Body of pancreas (tissue), 4 donors: Measurements from ENCODE around the gene TMEM72. TPM values are rescaled to one million over a fixed set of nuclear protein-coding genes. Genes with fewer than 3 reads are reported as not detected.

Experiments
- ATAC-seq: fragments of 150-250 bp; one replicate; pipeline ENCODE4 v1.9.1; 2016
- DNase-seq, 4 donors: peaks; one replicate each; pipeline ENCODE4 v3.0.0-alpha.2; 2019
- H3K27ac ChIP-seq, 4 donors: fragments of 200-600 bp; sonication (generic); 1 replicate in 3 of 4; 2 replicates in 1 of 4; pipeline versions ENCODE4 v1.5.1 to v1.6.1; 2016 to 2019; ENCODE audit warnings: mild to moderate bottlenecking in 1 of 4, mixed read lengths in 1 of 4, moderate library complexity in 1 of 4
- H3K27me3 ChIP-seq, 2 donors: fragments of 200-600 bp; sonication (generic); one replicate each; pipeline ENCODE4 v1.6.0; 2016; ENCODE audit warnings: mild to moderate bottlenecking in 1 of 2
- H3K36me3 ChIP-seq, 2 donors: fragments of 200-600 bp; sonication (generic); replicated peaks in 1 of 2; 2 replicates each; pipeline ENCODE4 v1.5.1; 2016; ENCODE audit warnings: low read depth in 2 of 2; ENCODE audit not compliant: insufficient read depth in 1 of 2
- H3K4me1 ChIP-seq: fragments of 200-600 bp; sonication (generic); one replicate; pipeline ENCODE4 v1.6.0; 2016
- H3K4me3 ChIP-seq, 2 donors: fragments of 200-600 bp; sonication (generic); 1 replicate in 1 of 2; 2 replicates in 1 of 2; pipeline ENCODE4 v1.5.1; 2016 to 2019
- H3K9me3 ChIP-seq, 3 donors: fragments of 200-600 bp; sonication (generic); 1 replicate in 2 of 3; 2 replicates in 1 of 3; pipeline ENCODE4 v1.5.1; 2016
- CTCF ChIP-seq, 7 experiments: fragments of 450-650 bp in 4 of 7; fragments of 200-600 bp in 3 of 7; sonication (generic) in 3 of 7; IDR thresholded peaks; one replicate each; pipeline ENCODE4 v1.5.1; 2016 to 2019; ENCODE audit warnings: antibody characterized with exemption in 7 of 7
- POLR2A ChIP-seq, 3 donors: fragments of 450-650 bp; IDR thresholded peaks; one replicate each; pipeline ENCODE4 v1.6.1; 2016; ENCODE audit warnings: antibody characterized with exemption in 3 of 3, mild to moderate bottlenecking in 2 of 3
- WGBS, 2 donors: methylation state at CpG; one replicate each; pipeline ENCODE4 v1.1.5; 2017; 5-methylcytosine and 5-hydroxymethylcytosine counted together
- intact Hi-C: fragments of 100-400 bp; cut with DNase I; formaldehyde crosslinking; loops from one replicate; pipeline ENCODE4 v1.15.1; 2023
- total RNA-seq, 2 donors: library from RNA; depleted of rRNA; stranded (reverse); fragments of >200 nt; gene quantifications; one replicate each; pipeline ENCODE4 v1.1.0, GENCODE V29; 2016

The TMEM72 gene
- total RNA-seq, 2 donors from 2014 or later = 4.7 to 10.2 TPM

- WGBS, 2 donors = 13 to 16% methylated on average over 6 to 25 of the region's 25 CpGs
- Histone ChIP-seq H3K4me3 (peak overlapping the region; percentile 71 to 74), H3K36me3 (no peaks in the 10 kb centered on the region), H3K27ac (peak overlapping the region; percentile 84 to 95 (median 91)), H3K27me3 (no peaks in the 10 kb centered on the region), H3K9me3 (no peaks in the 10 kb centered on the region), H3K4me1 (peaks cover 87% of the 10 kb centered on the region)
- ATAC-seq (no peak), DNase-seq (peak in 3 of 4 donors; percentile 59 to 67 (median 59))
- no peak for TF ChIP-seq POLR2A (IDR thresholded peaks at IDR 0.05)
- TF ChIP-seq CTCF (IDR thresholded peaks at IDR 0.05) = peak in 2 of 7 experiments; percentile 15 to 20
- intact Hi-C loops = no loop called here
Measured at GRCh38 chr10:44977287-44978212, 66.4 kb downstream of the TMEM72 start.

- ATAC-seq = no peak
- H3K4me1 ChIP-seq = peaks cover 83% of the 10 kb centered on the region
- peak overlapping the region; percentile 84 to 95 (median 91) for H3K27ac ChIP-seq
- H3K9me3 ChIP-seq = no peaks in the 10 kb centered on the region
- H3K27me3 ChIP-seq = no peaks in the 10 kb centered on the region
- H3K36me3 ChIP-seq = no peaks in the 10 kb centered on the region
- TF ChIP-seq POLR2A (IDR thresholded peaks at IDR 0.05) = no peak
- TF ChIP-seq CTCF (IDR thresholded peaks at IDR 0.05) = no peak
- intact Hi-C loops = no loop called here
- WGBS, 2 donors = 0 to 3% methylated on average over 4 of the region's 4 CpGs
- DNase-seq = no peak
- peak overlapping the region; percentile 71 to 74 for H3K4me3 ChIP-seq
Measured at GRCh38 chr10:44978213-44978569, 67.1 kb downstream of the TMEM72 start.

- peak; percentile 97 to 99 (median 99) for DNase-seq
- peaks cover 83% of the 10 kb centered on the region for H3K4me1 ChIP-seq
- no peaks in the 10 kb centered on the region for H3K9me3 ChIP-seq
- 4 to 6% methylated on average over 12 of the region's 12 CpGs for WGBS, 2 donors
- no peaks in the 10 kb centered on the region for H3K27me3 ChIP-seq
- peak; percentile 53 for ATAC-seq
- H3K36me3 ChIP-seq = no peaks in the 10 kb centered on the region
- intact Hi-C loops = no loop called here
- peak within 1 kb of the TSS; percentile 71 to 74 for H3K4me3 ChIP-seq
- TF ChIP-seq POLR2A (IDR thresholded peaks at IDR 0.05) (peak; percentile 100), CTCF (IDR thresholded peaks at IDR 0.05) (peak in 4 of 7 experiments; percentile 54 to 60 (median 56))
- H3K27ac ChIP-seq = peak within 1 kb of the TSS; percentile 84 to 95 (median 91)
Measured at GRCh38 chr10:44978570-44979280, 67.6 kb downstream of the TMEM72 start, which contains the start of gene DEPP1. Gene DEPP1, minus strand, starts transcription at chr10:44978809. Its CDS starts 779 bp downstream, at chr10:44978030.

GRCh38 chr10:44979281-44980191 lies 68.4 kb downstream of the TMEM72 start:
- TF ChIP-seq POLR2A (IDR thresholded peaks at IDR 0.05) = no peak
- TF ChIP-seq CTCF (IDR thresholded peaks at IDR 0.05) = no peak
- 63 to 69% methylated on average over 11 to 13 of the region's 13 CpGs for WGBS, 2 donors

More at GRCh38 chr10:44979281-44980191, 68.4 kb downstream of the TMEM72 start:
- no peaks in the 10 kb centered on the region for H3K9me3 ChIP-seq
- peak; percentile 19 to 57 (median 42) for DNase-seq
- peak overlapping the region; percentile 84 to 95 (median 91) for H3K27ac ChIP-seq
- H3K36me3 ChIP-seq = no peaks in the 10 kb centered on the region
- no peaks in the 10 kb centered on the region for H3K27me3 ChIP-seq
- H3K4me3 ChIP-seq = no peak overlapping the region
- no peak for ATAC-seq
- intact Hi-C loops = no loop called here
- peaks cover 83% of the 10 kb centered on the region for H3K4me1 ChIP-seq
